Epidermal melanocyte (primary cell): ENCODE results near the gene MCM3.
A peak's percentile ranks its signal among the peaks of the same experiment; 100 is the strongest.

Experiments used
- DNase-seq: peaks from one replicate; pipeline ENCODE4 v3.0.0; 2011; ENCODE audit warnings: low spot score; ENCODE audit not compliant: insufficient read length

MCM3 gene

GRCh38 chr6:52284460-52285176, at the start of gene MCM3:
Gene MCM3 (minus strand): TSS chr6:52284742. CDS start chr6:52284674, 68 bp downstream.
- peak; percentile 96 for DNase-seq

- no peak for DNase-seq
Observed at GRCh38 chr6:52333840-52334200, 49.3 kb upstream of the MCM3 start.

- no peak for DNase-seq
Observed at GRCh38 chr6:52331793-52332457, 47.4 kb upstream of the MCM3 start.

- DNase-seq: no peak
Observed at GRCh38 chr6:52330470-52330869, 45.9 kb upstream of the MCM3 start.

GRCh38 chr6:52328729-52329128, 44.2 kb upstream of the MCM3 start:
- DNase-seq: no peak

GRCh38 chr6:52328303-52328662, 43.7 kb upstream of the MCM3 start:
- no peak for DNase-seq

- DNase-seq: no peak
Observed at GRCh38 chr6:52326540-52327364, 42.2 kb upstream of the MCM3 start.

- no peak for DNase-seq
Observed at GRCh38 chr6:52325695-52326471, 41.3 kb upstream of the MCM3 start.

GRCh38 chr6:52324189-52324588, 39.6 kb upstream of the MCM3 start:
- no peak for DNase-seq

- no peak for DNase-seq
Observed at GRCh38 chr6:52317841-52318581, 33.5 kb upstream of the MCM3 start.

GRCh38 chr6:52317211-52317610, 32.7 kb upstream of the MCM3 start:
- no peak for DNase-seq

GRCh38 chr6:52314752-52315151, 30.2 kb upstream of the MCM3 start:
- no peak for DNase-seq

- no peak for DNase-seq
Observed at GRCh38 chr6:52312461-52312860, 27.9 kb upstream of the MCM3 start.

GRCh38 chr6:52310932-52311331, 26.4 kb upstream of the MCM3 start:
- DNase-seq: peak; percentile 42

- no peak for DNase-seq
Observed at GRCh38 chr6:52307900-52308372, 23.4 kb upstream of the MCM3 start.

GRCh38 chr6:52306972-52307870, 22.7 kb upstream of the MCM3 start:
- no peak for DNase-seq

GRCh38 chr6:52305948-52306767, 21.6 kb upstream of the MCM3 start:
- no peak for DNase-seq

GRCh38 chr6:52305411-52305810, 20.9 kb upstream of the MCM3 start:
- no peak for DNase-seq

GRCh38 chr6:52304983-52305390, 20.4 kb upstream of the MCM3 start:
- DNase-seq: peak; percentile 63
